WTC11 (cell line): ENCODE results near the gene MRPS18A. TPM values are rescaled to one million over a fixed set of nuclear protein-coding genes. Genes with fewer than 3 reads are reported as not detected.

Source experiments
- ATAC-seq: fragments of 200-7000 bp; cut with Tn5 transposase; 2 replicates; pipeline ENCODE4 v1.10.0; 2021; ENCODE audit warnings: mild to moderate bottlenecking, moderate library complexity
- CTCF ChIA-PET: fragments of 300-600 bp; sonication (Branson Sonifier 250); formaldehyde crosslinking; loops from one replicate; lab custom pipeline; 2021; ENCODE audit warnings: antibody characterized with exemption; lab: Charles Lee
- POLR2A ChIA-PET: fragments of 350-600 bp; sonication (Branson Sonifier 250); formaldehyde crosslinking; loops from one replicate; lab custom pipeline; 2021; ENCODE audit warnings: antibody characterized with exemption; lab: Charles Lee
- DNase-seq: peaks from one replicate; pipeline ENCODE4 v3.0.0; 2021; ENCODE audit warnings: low spot score
- H3K27ac Mint-ChIP-seq: 2 replicates; pipeline ENCODE4 v1.8.0; 2021; ENCODE audit warnings: mixed read lengths
- H3K27me3 Mint-ChIP-seq: 2 replicates; pipeline ENCODE4 v1.8.0; 2021; ENCODE audit warnings: low read depth, mild to moderate bottlenecking, moderate library complexity, mixed read lengths
- H3K36me3 Mint-ChIP-seq: 2 replicates; pipeline ENCODE4 v1.8.0; 2021; ENCODE audit warnings: mixed read lengths
- H3K4me1 Mint-ChIP-seq: 2 replicates; pipeline ENCODE4 v1.8.0; 2022; ENCODE audit warnings: mixed read lengths
- H3K4me3 Mint-ChIP-seq: 2 replicates; pipeline ENCODE4 v1.8.0; 2021; ENCODE audit warnings: mild to moderate bottlenecking, moderate library complexity, mixed read lengths
- H3K9me3 Mint-ChIP-seq: 2 replicates; pipeline ENCODE4 v1.8.0; 2021; ENCODE audit warnings: mixed read lengths
- ARID4B ChIP-seq: sonication (generic); formaldehyde crosslinking; IDR thresholded peaks from 2 replicates; pipeline ENCODE4 v1.8.0; 2023; ENCODE audit warnings: missing genetic modification reagents, mild to moderate bottlenecking, borderline replicate concordance
- CREM ChIP-seq: sonication (generic); formaldehyde crosslinking; IDR thresholded peaks from 2 replicates; pipeline ENCODE4 v1.8.1; 2022; ENCODE audit warnings: mild to moderate bottlenecking, missing genetic modification reagents, moderate library complexity
- E2F5 ChIP-seq: sonication (generic); formaldehyde crosslinking; IDR thresholded peaks from 2 replicates; pipeline ENCODE4 v1.8.1; 2022; ENCODE audit warnings: mild to moderate bottlenecking, moderate library complexity, missing genetic modification reagents
- ESRRA ChIP-seq: sonication (generic); formaldehyde crosslinking; IDR thresholded peaks from 2 replicates; pipeline ENCODE4 v1.8.1; 2022; ENCODE audit warnings: mild to moderate bottlenecking, missing genetic modification reagents, borderline replicate concordance
- FOXK1 ChIP-seq: sonication (generic); formaldehyde crosslinking; IDR thresholded peaks from 2 replicates; pipeline ENCODE4 v1.8.0; 2022; ENCODE audit warnings: mild to moderate bottlenecking, moderate library complexity, missing genetic modification reagents
- JUN ChIP-seq: sonication (generic); formaldehyde crosslinking; IDR thresholded peaks from 2 replicates; pipeline ENCODE4 v1.8.0; 2023; ENCODE audit warnings: mild to moderate bottlenecking, missing genetic modification reagents
- NFYB ChIP-seq: sonication (generic); formaldehyde crosslinking; conservative IDR thresholded peaks from 2 replicates; pipeline ENCODE4 v1.8.0; 2022; ENCODE audit warnings: low read depth, missing genetic modification reagents
- PRDM15 ChIP-seq: sonication (generic); formaldehyde crosslinking; IDR thresholded peaks from 2 replicates; pipeline ENCODE4 v1.8.0; 2022; ENCODE audit warnings: missing genetic modification reagents
- ZNF219 ChIP-seq: sonication (generic); formaldehyde crosslinking; IDR thresholded peaks from 2 replicates; pipeline ENCODE4 v1.8.0; 2023; ENCODE audit warnings: missing genetic modification reagents, mild to moderate bottlenecking, borderline replicate concordance
- ZNF281 ChIP-seq: sonication (generic); formaldehyde crosslinking; IDR thresholded peaks from 2 replicates; pipeline ENCODE4 v1.8.0; 2023; ENCODE audit warnings: mild to moderate bottlenecking, missing genetic modification reagents
- ZNF671 ChIP-seq: fragments of 250-450 bp; sonication (Bioruptor Pico); IDR thresholded peaks from 2 replicates; pipeline ENCODE4 v1.8.0; 2021; ENCODE audit warnings: mild to moderate bottlenecking
- total RNA-seq: library from RNA; stranded (reverse); gene quantifications from 3 replicates; pipeline ENCODE4 v1.2.3, GENCODE V29; 2021

MRPS18A gene
- total RNA-seq, 1 experiment from 2014 or later: 61.6 TPM

GRCh38 chr6:43671011-43671800 lies 16.4 kb downstream of the MRPS18A start (continued):
- no peak for TF ChIP-seq ARID4B (CRISPR knock-in tag)
- TF ChIP-seq ZNF281 (CRISPR knock-in tag): no peak
- TF ChIP-seq PRDM15 (CRISPR knock-in tag): no peak
- TF ChIP-seq FOXK1 (CRISPR knock-in tag): no peak

- H3K27ac Mint-ChIP-seq: peak overlapping the region; percentile 50; the same call in 1 of the 2 replicates
- no peak for ATAC-seq
- no peak for DNase-seq
- peaks cover 5% of the 10 kb centered on the region; the same call in 1 of the 2 replicates for H3K27me3 Mint-ChIP-seq
- H3K36me3 Mint-ChIP-seq: peaks cover 39% of the 10 kb centered on the region
- H3K9me3 Mint-ChIP-seq: no peaks in the 10 kb centered on the region
- no peak overlapping the region for H3K4me3 Mint-ChIP-seq
- ChIA-PET CTCF (interaction anchor here (0.6 to 7.0 kb wide), 9 partner anchors 10 to 409 kb away, joined by 3 to 68 read pairs (median 5); partner anchors contain the start of gene VEGFA), POLR2A (interaction anchor here (1.2 to 2.3 kb wide), 2 partner anchors 44 to 100 kb away, joined by 4 to 9 read pairs; partner anchors contain the start of gene VEGFA)
- H3K4me1 Mint-ChIP-seq: peaks cover 36% of the 10 kb centered on the region
- no peak for TF ChIP-seq NFYB
- no peak for TF ChIP-seq ESRRA (CRISPR knock-in tag)
- TF ChIP-seq ZNF671: no peak
- no peak for TF ChIP-seq JUN (CRISPR knock-in tag)
- no peak for TF ChIP-seq ZNF219 (CRISPR knock-in tag)
- TF ChIP-seq E2F5 (CRISPR knock-in tag): no peak
- TF ChIP-seq CREM (CRISPR knock-in tag): no peak
Measured at GRCh38 chr6:43670623-43670986, 17.0 kb downstream of the MRPS18A start.
